ENCODE results near the gene HTRA3.

Gene HTRA3

GRCh38 chr4:8251110-8251883, 18.3 kb upstream of the HTRA3 start:
- no peak for DNase-seq (ENCODE audit: low spot score)
- in situ Hi-C loops (cut with MboI; ENCODE audit: low sequenced_read_pairs, unreplicated experiment): no loop called here
- no peak for TF ChIP-seq CTCF (IDR thresholded peaks at IDR 0.05; ENCODE audit: borderline replicate concordance, control extremely low read depth, extremely low read depth, insufficient read depth, missing control alignments)

- DNase-seq (ENCODE audit: low spot score): no peak
- no peak for TF ChIP-seq CTCF (IDR thresholded peaks at IDR 0.05; ENCODE audit: borderline replicate concordance, control extremely low read depth, extremely low read depth, insufficient read depth, missing control alignments)
- in situ Hi-C loops (cut with MboI; ENCODE audit: low sequenced_read_pairs, unreplicated experiment): no loop called here
These were observed 17.0 kb upstream of the HTRA3 start for GRCh38 chr4:8252301-8253173.

- no peak for TF ChIP-seq CTCF (IDR thresholded peaks at IDR 0.05; ENCODE audit: borderline replicate concordance, control extremely low read depth, extremely low read depth, insufficient read depth, missing control alignments)
- in situ Hi-C loops (cut with MboI; ENCODE audit: low sequenced_read_pairs, unreplicated experiment): no loop called here
- no peak for DNase-seq (ENCODE audit: low spot score)
These were observed 15.5 kb upstream of the HTRA3 start for GRCh38 chr4:8254076-8254475.

- TF ChIP-seq CTCF (IDR thresholded peaks at IDR 0.05; ENCODE audit: borderline replicate concordance, control extremely low read depth, extremely low read depth, insufficient read depth, missing control alignments): no peak
- in situ Hi-C loops (cut with MboI; ENCODE audit: low sequenced_read_pairs, unreplicated experiment): no loop called here
- no peak for DNase-seq (ENCODE audit: low spot score)
These were observed 13.7 kb upstream of the HTRA3 start for GRCh38 chr4:8255698-8256441.

- TF ChIP-seq CTCF (IDR thresholded peaks at IDR 0.05; ENCODE audit: borderline replicate concordance, control extremely low read depth, extremely low read depth, insufficient read depth, missing control alignments): no peak
- in situ Hi-C loops (cut with MboI; ENCODE audit: low sequenced_read_pairs, unreplicated experiment): no loop called here
- no peak for DNase-seq (ENCODE audit: low spot score)
These were observed 11.7 kb upstream of the HTRA3 start for GRCh38 chr4:8257854-8258253.

- DNase-seq (ENCODE audit: low spot score): no peak
- no peak for TF ChIP-seq CTCF (IDR thresholded peaks at IDR 0.05; ENCODE audit: borderline replicate concordance, control extremely low read depth, extremely low read depth, insufficient read depth, missing control alignments)
- in situ Hi-C loops (cut with MboI; ENCODE audit: low sequenced_read_pairs, unreplicated experiment): no loop called here
These were observed 10.9 kb upstream of the HTRA3 start for GRCh38 chr4:8258552-8259212.

Measured in GM13976 (cell line).